GM23248 (cell line): ENCODE measurements around the gene CHST1. TPM values are rescaled to one million over a fixed set of nuclear protein-coding genes. Genes with fewer than 3 reads are reported as not detected.

Source experiments
- DNase-seq: peaks from one replicate; pipeline ENCODE4 v3.0.0-alpha.2; 2015
- H2AFZ ChIP-seq: fragments of 200-600 bp; sonication (generic); 2 replicates; pipeline ENCODE4 v1.6.1; 2016; ENCODE audit warnings: antibody characterized with exemption
- H3F3A ChIP-seq: fragments of 200-600 bp; sonication (generic); 2 replicates; pipeline ENCODE4 v1.6.1; 2016; ENCODE audit warnings: mild to moderate bottlenecking, antibody characterized with exemption, mixed run types; ENCODE audit not compliant: insufficient read depth
- H3K27ac ChIP-seq: fragments of 200-600 bp; sonication (generic); 2 replicates; pipeline ENCODE4 v1.5.1; 2016; ENCODE audit warnings: mild to moderate bottlenecking
- H3K27me3 ChIP-seq: fragments of 200-600 bp; sonication (generic); replicated peaks from 2 replicates; pipeline ENCODE4 v1.6.1; 2016; ENCODE audit warnings: mild to moderate bottlenecking; ENCODE audit not compliant: insufficient read depth
- H3K36me3 ChIP-seq: fragments of 200-600 bp; sonication (generic); 2 replicates; pipeline ENCODE4 v1.6.1; 2016; ENCODE audit warnings: low read depth, mild to moderate bottlenecking
- H3K4me1 ChIP-seq: fragments of 200-600 bp; sonication (generic); 2 replicates; pipeline ENCODE4 v1.6.1; 2016; ENCODE audit warnings: mild to moderate bottlenecking; ENCODE audit not compliant: insufficient read depth
- H3K4me2 ChIP-seq: fragments of 200-600 bp; sonication (generic); one replicate; pipeline ENCODE4 v1.6.1; 2016; ENCODE audit warnings: mild to moderate bottlenecking; ENCODE audit not compliant: unreplicated experiment
- H3K4me3 ChIP-seq: fragments of 200-600 bp; sonication (generic); 2 replicates; pipeline ENCODE4 v1.5.1; 2016; ENCODE audit warnings: mild to moderate bottlenecking
- H3K79me2 ChIP-seq: fragments of 200-600 bp; sonication (generic); 2 replicates; pipeline ENCODE4 v1.6.1; 2016; ENCODE audit warnings: mild to moderate bottlenecking; ENCODE audit not compliant: insufficient read depth
- H3K9ac ChIP-seq: fragments of 200-600 bp; sonication (generic); 2 replicates; pipeline ENCODE4 v1.6.1; 2016; ENCODE audit warnings: mild to moderate bottlenecking
- H3K9me2 ChIP-seq: fragments of 200-600 bp; sonication (generic); 2 replicates; pipeline ENCODE4 v1.6.1; 2016; ENCODE audit warnings: mixed run types, mild to moderate bottlenecking, moderate library complexity; ENCODE audit not compliant: insufficient read depth
- H3K9me3 ChIP-seq: fragments of 200-600 bp; sonication (generic); one replicate; pipeline ENCODE4 v1.6.1; 2017; ENCODE audit warnings: low read depth
- H4K20me1 ChIP-seq: fragments of 200-600 bp; sonication (generic); 2 replicates; pipeline ENCODE4 v1.6.0; 2016; ENCODE audit not compliant: insufficient read depth
- EZH2 ChIP-seq: fragments of 200-600 bp; sonication (generic); IDR thresholded peaks from 2 replicates; pipeline ENCODE4 v1.6.1; 2018; ENCODE audit warnings: antibody characterized with exemption, mild to moderate bottlenecking; ENCODE audit not compliant: insufficient read depth, poor library complexity, severe bottlenecking
- EZH2phosphoT487 ChIP-seq: fragments of 200-600 bp; sonication (generic); IDR thresholded peaks from 2 replicates; pipeline ENCODE4 v1.6.1; 2018; ENCODE audit warnings: antibody characterized with exemption, moderate library complexity, mild to moderate bottlenecking, low read depth; ENCODE audit not compliant: insufficient read depth
- WGBS, 2 experiments: methylation state at CpG; one replicate each; pipeline ENCODE4 v1.1.6; 2015 to 2017; ENCODE audit warnings: low lambda C conversion rate in 2 of 2, low coverage in 1 of 2; ENCODE audit errors: missing lambda C conversion rate in 2 of 2; 5-methylcytosine and 5-hydroxymethylcytosine counted together
- in situ Hi-C: fragments of 300-500 bp; cut with MboI; formaldehyde crosslinking; loops from 2 replicates; pipeline ENCODE4 v1.15.0; 2020
- polyA plus RNA-seq: library from polyadenylated mRNA; unstranded; fragments of >200 nt; fragmentation: Nextera tagmentation; extraction: Ambion mirVana; gene quantifications from 2 replicates; pipeline ENCODE4 v1.2.1, GENCODE V29; 2016
- total RNA-seq: library from RNA; depleted of rRNA; stranded (reverse); fragments of >200 nt; shearing (Covaris generic); gene quantifications from 2 replicates; pipeline ENCODE4 v1.2.3, GENCODE V29; 2014

CHST1 gene
- total and polyA plus RNA-seq, 2 experiments from 2014 or later = 0.06 TPM; not detected in 1

- no peaks in the 10 kb centered on the region for H3K79me2 ChIP-seq
- H3K4me1 ChIP-seq = peaks cover 13% of the 10 kb centered on the region; the same call in 1 of the 2 replicates
- H3K27ac ChIP-seq = no peak overlapping the region
- H3K4me2 ChIP-seq = peak overlapping the region; percentile 30
- no peaks in the 10 kb centered on the region for H3F3A ChIP-seq
- no peak for TF ChIP-seq EZH2phosphoT487
- TF ChIP-seq EZH2 = no peak
- H3K9me2 ChIP-seq = no peaks in the 10 kb centered on the region
- in situ Hi-C loops = no loop called here
- H3K9ac ChIP-seq = peak overlapping the region; percentile 35; the same call in 1 of the 2 replicates
- WGBS, 2 experiments = 21 to 22% methylated on average over 14 of the region's 14 CpGs
- H3K9me3 ChIP-seq = no peaks in the 10 kb centered on the region
- DNase-seq = peak; percentile 96
- H3K27me3 ChIP-seq = peaks cover 37% of the 10 kb centered on the region
- H2AFZ ChIP-seq = no peak overlapping the region
- no peaks in the 10 kb centered on the region for H3K36me3 ChIP-seq
- H4K20me1 ChIP-seq = no peaks in the 10 kb centered on the region
- H3K4me3 ChIP-seq = no peak overlapping the region
Measured at GRCh38 chr11:45662665-45663485, 2.5 kb downstream of the CHST1 start.

DNA sequence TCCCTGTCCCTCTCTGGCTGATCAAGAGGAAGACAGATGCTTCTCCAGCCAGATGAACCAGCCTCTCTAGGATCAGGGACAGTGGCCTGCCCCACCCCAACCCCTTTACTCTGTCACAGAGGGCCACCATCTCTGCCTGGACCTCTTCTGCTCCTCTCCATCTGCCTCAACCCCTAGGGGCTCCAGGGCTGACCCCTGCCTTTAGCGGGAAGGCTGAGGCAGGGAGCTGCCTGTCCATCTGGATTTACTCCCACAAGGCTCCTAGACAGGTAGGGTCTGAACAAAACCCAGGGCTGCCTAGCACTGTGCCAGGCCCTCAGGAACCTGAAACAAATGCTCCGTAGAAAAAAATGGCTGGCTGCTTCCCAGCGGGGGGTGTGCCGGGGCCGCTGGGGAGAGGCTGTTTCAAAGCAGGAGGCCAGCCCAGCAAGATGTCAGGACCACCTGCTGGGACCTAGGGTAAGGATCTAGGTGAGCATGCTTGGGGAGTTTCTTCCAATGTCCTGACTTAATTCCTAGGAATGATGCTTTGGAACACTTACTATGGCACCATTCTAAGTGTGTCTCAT, 3.2 kb downstream of the CHST1 start:
- Histone ChIP-seq H2AFZ (no peak overlapping the region), H3K4me2 (peak overlapping the region; percentile 30), H3K4me1 (peaks cover 13% of the 10 kb centered on the region; the same call in 1 of the 2 replicates), H3K9me3 (no peaks in the 10 kb centered on the region), H3K79me2 (no peaks in the 10 kb centered on the region), H3K4me3 (no peak overlapping the region), H3K27me3 (peaks cover 30% of the 10 kb centered on the region), H3K36me3 (no peaks in the 10 kb centered on the region), H3K9ac (peak overlapping the region; percentile 35; the same call in 1 of the 2 replicates), H3K27ac (no peak overlapping the region), H4K20me1 (no peaks in the 10 kb centered on the region), H3F3A (no peaks in the 10 kb centered on the region), H3K9me2 (no peaks in the 10 kb centered on the region)
- no peak for DNase-seq
- in situ Hi-C loops = no loop called here
- no peak for TF ChIP-seq EZH2phosphoT487
- no peak for TF ChIP-seq EZH2
- 40 to 45% methylated on average over 5 of the region's 5 CpGs for WGBS, 2 experiments

GRCh38 chr11:45661439-45662055, 3.9 kb downstream of the CHST1 start:
- Histone ChIP-seq H3K4me2 (no peak overlapping the region), H3K4me1 (peaks cover 13% of the 10 kb centered on the region; the same call in 1 of the 2 replicates), H3K9me3 (no peaks in the 10 kb centered on the region), H3K4me3 (no peak overlapping the region), H3K9me2 (no peaks in the 10 kb centered on the region), H3K27me3 (peaks cover 28% of the 10 kb centered on the region), H3K9ac (no peak overlapping the region), H4K20me1 (no peaks in the 10 kb centered on the region), H3K79me2 (no peaks in the 10 kb centered on the region), H2AFZ (no peak overlapping the region), H3K27ac (no peak overlapping the region), H3K36me3 (no peaks in the 10 kb centered on the region), H3F3A (no peaks in the 10 kb centered on the region)
- 20 to 23% methylated on average over 7 of the region's 7 CpGs for WGBS, 2 experiments
- in situ Hi-C loops = no loop called here
- DNase-seq = no peak
- TF ChIP-seq EZH2phosphoT487 (no peak), EZH2 (no peak)

DNA sequence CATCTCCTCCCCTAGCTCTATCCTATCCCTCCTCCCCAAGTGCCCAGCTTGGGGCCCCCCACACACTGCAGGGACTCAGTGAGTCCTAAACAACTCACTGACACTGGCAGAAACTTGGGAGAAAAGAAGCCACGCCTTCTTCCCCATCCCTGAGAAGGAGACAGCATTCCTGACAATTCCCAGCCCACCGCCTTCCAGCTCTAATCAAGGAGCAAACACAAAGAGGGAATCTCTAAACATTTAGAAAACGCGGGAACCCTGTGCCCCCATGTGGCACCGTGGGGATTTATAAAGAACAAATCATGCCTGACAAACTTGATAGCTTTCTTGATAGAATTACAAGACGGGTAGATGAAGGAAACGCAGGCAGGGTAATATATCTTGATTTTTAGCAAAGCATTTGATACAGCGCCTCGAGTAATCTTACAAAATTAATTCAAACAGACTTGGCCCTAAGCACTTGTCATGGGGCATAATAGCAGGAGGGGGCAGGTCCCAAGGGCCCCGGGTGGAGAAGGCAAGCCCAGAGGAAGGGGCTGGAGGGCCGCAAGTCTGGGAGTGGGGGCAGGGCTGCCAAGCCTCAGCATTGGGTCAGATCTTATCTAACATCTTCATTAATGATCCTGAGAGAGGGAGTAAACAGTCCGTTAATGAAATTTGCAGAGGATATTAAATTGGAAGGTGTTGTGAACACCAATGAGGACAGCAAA, 4.5 kb downstream of the CHST1 start:
- H3K4me2 ChIP-seq = no peak overlapping the region
- peaks cover 28% of the 10 kb centered on the region for H3K27me3 ChIP-seq
- no peak overlapping the region for H3K27ac ChIP-seq
- no peaks in the 10 kb centered on the region for H4K20me1 ChIP-seq
- no peak overlapping the region for H2AFZ ChIP-seq
- WGBS, 2 experiments = 36 to 37% methylated on average over 12 of the region's 12 CpGs
- no peak for DNase-seq
- H3K4me1 ChIP-seq = peaks cover 13% of the 10 kb centered on the region; the same call in 1 of the 2 replicates
- in situ Hi-C loops = no loop called here
- TF ChIP-seq EZH2phosphoT487 (no peak), EZH2 (no peak)
- H3K36me3 ChIP-seq = no peaks in the 10 kb centered on the region
- H3F3A ChIP-seq = no peaks in the 10 kb centered on the region
- no peak overlapping the region for H3K9ac ChIP-seq
- H3K4me3 ChIP-seq = no peak overlapping the region
- no peaks in the 10 kb centered on the region for H3K79me2 ChIP-seq
- H3K9me3 ChIP-seq = no peaks in the 10 kb centered on the region
- H3K9me2 ChIP-seq = no peaks in the 10 kb centered on the region
